Embryonic facial prominence (tissue), 1 donor: Measurements from ENCODE around the gene NUDT22.

ENCODE experiments used
- DNase-seq: peaks from one replicate; pipeline ENCODE4 v3.0.0-alpha.2; 2016; ENCODE audit errors: extremely low spot score

The NUDT22 gene

DNA sequence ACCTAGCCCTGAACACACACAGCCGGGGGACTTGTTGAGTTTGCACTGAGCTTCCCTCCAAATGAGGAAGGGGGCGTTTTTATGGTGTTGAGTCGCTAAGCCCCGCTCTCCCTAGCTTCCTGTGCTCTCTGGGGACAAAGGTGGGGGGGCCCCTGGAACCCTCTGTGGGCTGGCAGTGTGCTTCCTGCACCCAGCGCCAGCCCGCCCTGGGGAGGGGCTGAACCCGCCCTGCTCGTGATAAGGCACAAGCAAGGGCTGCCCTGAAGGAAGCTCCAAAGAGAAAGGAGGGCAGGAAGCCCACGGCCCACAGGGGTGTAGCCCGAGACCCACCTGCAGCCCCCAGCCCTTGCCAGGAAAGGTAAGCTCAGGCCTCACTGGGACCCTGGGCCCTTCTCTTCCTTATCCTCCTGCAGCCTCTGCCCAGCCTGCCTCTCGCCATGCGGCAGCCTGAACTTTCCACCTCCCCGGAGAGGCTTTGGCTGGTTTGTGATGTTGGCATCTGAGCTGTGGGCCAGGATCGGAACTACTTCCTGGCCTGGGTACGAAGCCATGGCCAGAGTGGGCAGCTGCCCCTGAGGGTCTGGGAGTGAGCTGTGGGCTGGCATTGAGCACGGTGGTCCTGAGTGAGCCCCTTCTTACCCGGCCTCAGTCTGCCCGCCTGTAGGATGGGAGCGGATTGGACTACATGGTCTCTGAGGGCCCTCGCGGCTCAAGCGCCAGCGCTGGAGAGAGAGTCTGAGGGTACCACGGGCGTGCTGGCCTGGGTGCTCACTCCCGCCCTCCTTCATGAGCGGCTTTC lies 19.4 kb upstream of the NUDT22 start, which contains the start of gene FERMT3:
Gene FERMT3 (plus strand): TSS at position 265 of the 799 bp plus-strand sequence. CDS start 644 bp downstream, outside the sequence.
- DNase-seq = no peak

DNA sequence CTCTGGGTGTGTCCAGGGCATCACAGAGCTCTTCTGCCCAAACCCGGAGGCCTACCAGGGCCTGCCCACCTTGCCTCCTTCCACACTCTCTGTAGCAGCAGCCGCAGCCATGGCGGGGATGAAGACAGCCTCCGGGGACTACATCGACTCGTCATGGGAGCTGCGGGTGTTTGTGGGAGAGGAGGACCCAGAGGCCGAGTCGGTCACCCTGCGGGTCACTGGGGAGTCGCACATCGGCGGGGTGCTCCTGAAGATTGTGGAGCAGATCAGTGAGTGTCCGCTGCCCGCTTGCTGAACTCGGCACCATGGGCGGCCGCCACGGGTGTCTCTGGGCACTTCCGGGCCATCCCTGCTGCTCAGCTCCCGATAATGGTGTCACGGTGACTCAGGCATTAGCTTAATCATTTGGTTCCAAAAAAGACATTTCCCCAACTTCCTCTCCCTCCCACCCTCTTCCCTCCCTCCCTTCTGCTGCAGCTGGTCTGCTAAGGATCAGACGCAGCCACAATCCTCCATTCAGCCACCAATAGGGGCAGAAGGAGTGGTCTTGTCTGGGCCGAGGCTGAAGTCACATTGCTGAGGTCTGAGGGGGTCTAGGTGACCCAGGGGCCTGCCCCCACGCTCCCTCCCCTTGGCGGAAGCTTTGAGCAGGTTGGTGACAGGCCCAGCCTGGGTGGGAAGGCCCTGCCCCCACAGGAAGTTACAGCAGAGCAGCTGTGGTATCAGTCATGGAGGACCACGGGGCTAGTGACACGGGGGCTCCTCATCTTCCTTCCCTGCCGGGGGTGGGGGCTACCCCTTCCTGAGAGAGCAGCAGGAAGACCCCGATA lies 18.6 kb upstream of the NUDT22 start:
- DNase-seq = no peak

DNA sequence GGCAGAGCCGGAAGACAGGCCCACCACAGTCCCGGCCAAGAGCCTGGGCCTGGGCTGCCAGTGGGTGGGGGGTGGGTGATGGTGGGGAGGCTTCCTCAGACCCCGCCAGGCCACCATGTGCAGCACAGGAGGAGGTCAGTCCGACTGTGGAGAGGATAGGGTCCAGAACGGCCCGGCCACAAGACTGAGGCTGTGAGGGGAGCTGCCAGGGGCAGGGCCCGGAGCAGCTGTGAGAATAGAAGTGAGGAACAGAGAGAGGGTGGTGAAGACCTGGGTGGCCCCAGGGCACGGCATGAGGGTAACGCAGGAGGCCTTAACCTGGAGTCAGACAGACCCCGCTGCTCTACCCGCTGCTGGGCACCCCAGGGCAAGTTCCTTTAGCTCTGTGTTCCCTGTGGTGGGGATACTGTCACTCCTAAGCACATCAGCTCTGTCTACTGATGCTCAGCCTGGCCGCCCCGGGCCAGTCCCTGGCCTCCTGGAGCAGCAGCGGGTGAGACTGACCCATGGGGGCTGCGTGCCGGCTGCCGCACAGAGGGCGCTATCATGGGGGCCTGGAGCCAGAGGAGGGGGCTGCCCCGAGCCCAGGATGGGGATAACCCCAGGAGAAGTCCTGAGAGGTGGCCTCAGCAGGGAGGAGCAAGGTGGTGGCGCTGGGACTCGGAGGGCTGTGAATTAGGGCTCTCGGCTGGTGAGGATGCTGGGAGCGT lies 17.8 kb upstream of the NUDT22 start:
- no peak for DNase-seq

DNA sequence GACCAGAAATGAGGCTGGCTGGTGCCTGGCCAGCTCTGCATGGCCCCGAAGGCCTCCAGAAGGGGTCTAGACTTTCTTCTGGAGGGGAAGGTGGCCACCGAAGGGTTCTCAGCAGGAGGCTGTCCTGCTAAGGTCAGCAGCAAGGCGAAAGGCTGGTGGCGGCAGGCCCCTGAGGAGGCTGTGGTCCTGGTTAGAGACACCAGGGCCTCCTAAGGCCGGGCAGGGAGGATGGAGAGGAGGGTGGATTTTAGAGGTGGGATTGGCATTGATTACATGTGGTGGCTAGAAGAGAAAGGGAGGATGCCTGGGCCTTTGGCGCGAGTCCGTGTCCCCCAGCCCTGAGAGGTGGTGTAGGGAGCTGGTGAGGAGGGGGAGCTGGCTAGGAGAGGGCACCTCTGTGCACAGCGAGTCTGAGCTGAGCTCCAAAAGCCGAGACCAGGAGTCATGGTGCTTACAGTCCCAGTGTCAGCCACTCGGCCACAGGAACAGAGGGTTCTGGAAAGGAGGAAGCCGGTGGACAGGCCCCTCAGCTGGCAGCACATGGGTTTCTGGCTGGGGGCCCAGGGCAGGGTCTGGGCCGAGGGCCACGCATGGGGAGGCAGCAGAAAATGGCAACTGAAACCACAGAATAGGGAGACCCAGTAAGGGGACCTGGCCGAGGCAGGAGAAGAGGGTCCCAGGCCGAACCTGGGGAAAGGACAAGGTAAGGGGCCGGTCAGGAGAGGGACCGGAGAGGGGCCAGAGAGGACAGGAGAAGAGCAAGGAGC lies 17.1 kb upstream of the NUDT22 start:
- DNase-seq = no peak

DNA sequence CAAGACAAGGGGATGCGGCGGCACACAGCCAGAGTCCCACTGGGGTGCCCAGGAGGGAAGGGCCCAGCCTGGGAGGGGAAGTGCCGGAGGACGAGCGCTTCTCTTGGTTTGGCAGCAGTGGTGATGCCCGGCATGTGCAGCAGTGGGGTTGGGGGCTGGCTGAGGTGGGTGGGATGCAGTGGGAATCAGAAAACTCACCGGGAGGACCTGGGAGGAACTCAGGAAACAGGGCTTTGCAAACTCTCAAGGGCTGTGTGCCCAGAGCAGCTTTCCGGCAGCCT lies 16.6 kb upstream of the NUDT22 start:
- DNase-seq = no peak

DNA sequence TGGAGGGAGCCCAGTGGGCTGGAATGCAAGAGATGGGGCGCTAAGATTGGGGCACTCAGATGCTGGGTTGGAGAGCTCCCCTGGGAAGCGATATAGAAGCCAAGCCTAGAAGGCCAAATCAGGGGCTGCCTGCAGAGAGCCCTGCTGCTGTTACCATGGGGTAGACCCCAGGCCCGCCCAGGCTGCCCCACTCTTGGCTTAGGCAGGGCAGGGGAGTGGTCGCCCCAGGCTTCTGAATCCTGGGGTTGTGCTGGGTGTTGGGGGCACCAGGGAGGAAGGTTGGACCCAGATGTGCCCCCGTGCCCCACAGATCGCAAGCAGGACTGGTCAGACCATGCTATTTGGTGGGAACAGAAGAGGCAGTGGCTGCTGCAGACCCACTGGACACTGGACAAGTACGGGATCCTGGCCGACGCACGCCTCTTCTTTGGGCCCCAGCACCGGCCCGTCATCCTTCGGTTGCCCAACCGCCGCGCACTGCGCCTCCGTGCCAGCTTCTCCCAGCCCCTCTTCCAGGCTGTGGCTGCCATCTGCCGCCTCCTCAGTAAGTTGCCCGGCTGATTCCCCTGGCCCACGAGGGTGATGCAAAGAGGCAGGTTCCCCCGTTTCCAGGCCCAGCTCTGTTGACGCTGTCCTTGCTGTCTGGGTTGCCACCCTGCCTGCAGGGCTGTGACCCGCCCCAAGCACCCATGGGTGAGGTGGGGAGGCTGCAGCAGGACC lies 15.6 kb upstream of the NUDT22 start:
- no peak for DNase-seq

DNA sequence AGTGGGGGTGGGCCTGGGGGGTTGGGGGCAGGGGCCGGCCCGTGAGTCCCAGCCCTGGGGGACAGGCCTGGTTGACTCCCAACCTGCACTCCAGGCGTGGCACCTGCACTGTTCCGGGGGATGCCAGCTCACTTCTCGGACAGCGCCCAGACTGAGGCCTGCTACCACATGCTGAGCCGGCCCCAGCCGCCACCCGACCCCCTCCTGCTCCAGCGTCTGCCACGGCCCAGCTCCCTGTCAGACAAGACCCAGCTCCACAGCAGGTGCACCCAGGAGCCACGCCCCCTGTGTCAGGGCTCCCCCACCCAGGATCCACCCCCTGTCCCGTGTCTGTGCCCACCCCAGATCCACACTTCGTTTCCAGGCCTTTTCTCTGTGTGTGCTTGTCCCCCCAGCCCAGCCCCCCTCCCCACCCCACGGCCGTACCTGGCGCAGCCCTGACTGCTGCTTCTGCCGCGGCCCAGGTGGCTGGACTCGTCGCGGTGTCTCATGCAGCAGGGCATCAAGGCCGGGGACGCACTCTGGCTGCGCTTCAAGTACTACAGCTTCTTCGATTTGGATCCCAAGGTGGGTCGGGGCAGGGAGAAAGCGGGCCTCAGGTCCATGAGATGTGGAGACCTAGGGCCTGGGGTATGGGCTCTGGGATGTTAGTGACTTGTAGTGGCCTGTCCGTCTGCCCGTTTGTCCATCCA lies 14.7 kb upstream of the NUDT22 start:
- no peak for DNase-seq

DNA sequence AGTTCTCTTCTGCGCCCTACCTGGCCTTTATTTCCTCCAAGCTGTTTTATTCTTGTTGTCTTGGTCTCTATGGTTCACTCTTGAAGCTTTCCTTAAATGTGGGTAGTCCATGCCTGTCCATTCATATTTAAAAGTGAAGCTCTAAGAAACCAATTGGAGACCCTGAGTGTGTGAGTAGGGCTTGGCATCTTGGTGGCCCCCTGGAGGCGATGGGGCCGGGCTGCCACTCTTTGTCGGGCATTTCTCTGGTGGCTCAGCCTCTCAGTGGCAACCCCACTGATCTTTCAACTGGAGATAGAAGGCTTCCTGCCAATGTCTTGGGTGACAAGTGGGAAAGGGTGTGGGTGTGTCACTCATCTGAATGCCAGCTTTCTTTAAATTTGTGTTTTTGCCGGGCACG lies 9.2 kb upstream of the NUDT22 start:
- no peak for DNase-seq

DNA sequence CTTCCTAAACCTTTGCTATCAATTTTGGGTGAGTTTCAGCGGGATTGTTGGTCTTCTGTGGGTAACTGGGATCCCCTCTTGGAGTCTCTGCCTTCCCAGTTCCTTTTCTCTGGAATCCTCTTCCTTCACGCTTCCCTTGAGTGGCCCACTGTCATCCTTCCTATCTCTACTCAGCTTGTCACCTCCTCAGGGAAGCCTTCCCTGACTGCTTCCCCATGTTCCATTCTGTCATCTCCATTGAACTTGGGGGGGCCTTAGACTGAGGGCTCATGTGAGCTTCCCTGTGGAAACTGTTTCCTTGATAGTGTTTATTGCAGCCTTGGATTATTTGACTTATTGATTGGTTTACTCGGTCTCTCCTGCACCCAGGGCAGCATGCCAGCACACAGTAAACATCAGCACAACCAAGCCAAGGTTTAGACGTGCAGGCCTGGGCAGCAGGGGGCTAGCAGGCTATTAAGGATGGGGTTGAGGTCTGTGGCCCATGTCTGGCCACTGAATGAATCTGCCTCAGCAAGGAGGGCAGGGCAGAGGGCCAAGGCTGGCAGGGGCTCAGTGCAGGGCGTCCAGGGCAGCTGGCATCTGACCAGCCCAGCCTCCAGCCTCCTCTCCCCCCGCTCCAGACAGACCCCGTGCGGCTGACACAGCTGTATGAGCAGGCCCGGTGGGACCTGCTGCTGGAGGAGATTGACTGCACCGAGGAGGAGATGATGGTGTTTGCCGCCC lies 7.3 kb upstream of the NUDT22 start:
- no peak for DNase-seq

DNA sequence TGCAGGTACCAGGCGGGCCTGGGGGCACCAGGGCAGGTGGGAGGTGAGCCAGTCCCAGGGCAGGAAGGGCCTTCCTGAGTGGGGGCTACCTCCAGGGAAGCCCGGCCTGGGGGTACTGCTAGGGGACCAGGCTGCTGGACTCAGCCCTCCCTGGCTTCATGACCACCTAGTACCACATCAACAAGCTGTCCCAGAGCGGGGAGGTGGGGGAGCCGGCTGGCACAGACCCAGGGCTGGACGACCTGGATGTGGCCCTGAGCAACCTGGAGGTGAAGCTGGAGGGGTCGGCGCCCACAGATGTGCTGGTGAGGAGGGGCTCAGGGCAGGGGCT lies 6.8 kb upstream of the NUDT22 start:
- DNase-seq = no peak

DNA sequence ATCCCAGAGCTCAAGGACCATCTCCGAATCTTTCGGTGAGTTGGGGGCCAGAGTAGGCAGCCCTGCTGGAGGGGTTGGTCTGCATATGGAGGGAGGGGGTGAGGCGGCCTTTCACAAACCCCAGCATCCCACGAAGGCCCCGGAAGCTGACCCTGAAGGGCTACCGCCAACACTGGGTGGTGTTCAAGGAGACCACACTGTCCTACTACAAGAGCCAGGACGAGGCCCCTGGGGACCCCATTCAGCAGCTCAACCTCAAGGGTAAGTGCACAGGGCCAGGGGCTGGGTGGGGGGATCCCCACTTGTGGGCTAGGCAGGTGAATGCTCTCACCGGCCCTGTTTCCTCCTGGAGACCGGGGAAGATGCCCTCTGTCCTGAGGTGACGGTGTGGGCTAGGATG lies 6.3 kb upstream of the NUDT22 start:
- no peak for DNase-seq

DNA sequence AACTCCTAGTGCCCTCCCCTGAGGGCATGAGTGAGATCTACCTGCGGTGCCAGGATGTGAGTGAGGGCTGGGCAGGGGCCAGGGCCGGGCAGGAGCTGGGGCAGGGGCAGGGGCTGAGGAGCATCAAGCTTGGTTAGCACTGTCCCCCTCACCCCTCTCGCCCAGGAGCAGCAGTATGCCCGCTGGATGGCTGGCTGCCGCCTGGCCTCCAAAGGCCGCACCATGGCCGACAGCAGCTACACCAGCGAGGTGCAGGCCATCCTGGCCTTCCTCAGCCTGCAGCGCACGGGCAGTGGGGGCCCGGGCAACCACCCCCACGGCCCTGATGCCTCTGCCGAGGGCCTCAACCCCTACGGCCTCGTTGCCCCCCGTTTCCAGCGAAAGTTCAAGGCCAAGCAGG lies 5.8 kb upstream of the NUDT22 start:
- DNase-seq = no peak

DNA sequence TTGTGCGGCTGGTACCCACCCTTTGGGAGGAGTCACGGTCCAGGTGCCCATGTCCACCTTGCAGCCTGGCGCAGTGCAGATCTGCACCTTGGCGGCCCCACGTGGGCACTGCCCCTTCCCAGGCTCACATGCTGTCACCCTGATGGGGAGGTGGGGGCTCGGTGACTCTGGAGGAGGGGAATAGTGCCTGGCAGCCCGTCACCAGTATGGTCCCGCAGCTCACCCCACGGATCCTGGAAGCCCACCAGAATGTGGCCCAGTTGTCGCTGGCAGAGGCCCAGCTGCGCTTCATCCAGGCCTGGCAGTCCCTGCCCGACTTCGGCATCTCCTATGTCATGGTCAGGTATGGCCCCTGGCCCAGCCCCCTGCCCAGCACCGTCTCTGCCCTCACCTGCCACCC lies 5.3 kb upstream of the NUDT22 start:
- DNase-seq = no peak

DNA sequence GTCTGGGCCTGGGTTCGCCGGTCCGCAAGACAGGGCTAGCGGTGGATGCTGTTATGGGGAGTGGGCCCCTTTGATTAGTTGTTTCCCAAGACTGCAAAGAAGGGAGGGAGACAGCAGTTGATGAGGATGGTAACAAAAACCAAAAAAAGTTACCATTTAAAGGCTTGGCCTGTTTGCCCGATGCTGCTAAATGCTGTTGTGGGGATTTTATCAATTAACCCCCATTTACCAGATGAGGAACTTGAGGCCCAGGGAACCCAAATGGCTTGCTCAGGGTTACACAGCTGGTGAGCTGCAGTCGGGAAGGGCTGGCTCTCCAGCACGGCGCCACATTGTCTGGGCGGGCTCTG lies 3.4 kb upstream of the NUDT22 start:
- no peak for DNase-seq

DNA sequence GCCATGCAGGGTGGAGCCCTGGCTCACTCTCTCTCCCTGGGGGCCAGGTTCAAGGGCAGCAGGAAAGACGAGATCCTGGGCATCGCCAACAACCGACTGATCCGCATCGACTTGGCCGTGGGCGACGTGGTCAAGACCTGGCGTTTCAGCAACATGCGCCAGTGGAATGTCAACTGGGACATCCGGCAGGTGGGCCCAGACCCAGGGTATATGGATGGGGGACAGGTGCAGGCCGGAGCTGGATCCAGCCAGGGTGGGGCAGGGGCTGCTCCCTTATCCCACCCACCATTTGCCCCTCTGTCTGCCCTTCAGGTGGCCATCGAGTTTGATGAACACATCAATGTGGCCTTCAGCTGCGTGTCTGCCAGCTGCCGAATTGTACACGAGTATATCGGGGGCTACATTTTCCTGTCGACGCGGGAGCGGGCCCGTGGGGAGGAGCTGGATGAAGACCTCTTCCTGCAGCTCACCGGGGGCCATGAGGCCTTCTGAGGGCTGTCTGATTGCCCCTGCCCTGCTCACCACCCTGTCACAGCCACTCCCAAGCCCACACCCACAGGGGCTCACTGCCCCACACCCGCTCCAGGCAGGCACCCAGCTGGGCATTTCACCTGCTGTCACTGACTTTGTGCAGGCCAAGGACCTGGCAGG lies 2.9 kb upstream of the NUDT22 start:
- DNase-seq = no peak

DNA sequence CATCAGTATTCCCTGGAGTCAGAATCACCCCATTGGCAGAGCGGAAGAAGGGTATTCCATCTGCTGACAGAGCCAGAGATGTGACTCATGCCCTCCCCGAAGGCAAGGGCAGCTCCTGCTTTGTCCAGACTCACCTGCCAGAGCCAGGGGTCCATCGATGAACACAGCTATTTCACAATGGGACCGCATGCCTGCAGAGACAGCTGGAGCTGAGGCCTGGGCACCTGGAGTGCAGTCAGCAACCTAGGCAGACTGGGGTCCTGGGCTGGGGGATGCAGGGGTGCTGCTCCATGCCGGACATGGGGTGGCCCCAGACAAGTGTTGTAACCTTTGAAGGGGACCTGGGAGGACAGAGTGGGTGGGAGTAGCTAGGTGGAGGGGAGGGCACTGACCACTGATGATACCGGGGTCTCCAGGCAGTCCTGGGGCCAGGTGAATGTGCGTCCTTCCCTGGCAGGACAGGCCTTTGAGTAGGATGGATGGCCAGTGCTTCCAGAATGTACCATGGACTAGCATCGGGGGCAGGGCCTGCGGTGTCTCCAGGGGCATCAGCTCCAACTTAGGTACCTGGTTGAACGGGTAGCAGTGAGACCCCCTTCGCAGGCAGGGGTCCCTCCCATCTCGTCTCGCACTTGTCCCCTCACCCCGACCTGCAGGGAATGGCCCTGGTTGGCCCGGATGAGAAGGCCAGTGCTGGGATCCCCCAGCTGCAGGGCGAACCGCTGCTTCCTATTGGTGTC lies 1.8 kb upstream of the NUDT22 start:
- DNase-seq = no peak

DNA sequence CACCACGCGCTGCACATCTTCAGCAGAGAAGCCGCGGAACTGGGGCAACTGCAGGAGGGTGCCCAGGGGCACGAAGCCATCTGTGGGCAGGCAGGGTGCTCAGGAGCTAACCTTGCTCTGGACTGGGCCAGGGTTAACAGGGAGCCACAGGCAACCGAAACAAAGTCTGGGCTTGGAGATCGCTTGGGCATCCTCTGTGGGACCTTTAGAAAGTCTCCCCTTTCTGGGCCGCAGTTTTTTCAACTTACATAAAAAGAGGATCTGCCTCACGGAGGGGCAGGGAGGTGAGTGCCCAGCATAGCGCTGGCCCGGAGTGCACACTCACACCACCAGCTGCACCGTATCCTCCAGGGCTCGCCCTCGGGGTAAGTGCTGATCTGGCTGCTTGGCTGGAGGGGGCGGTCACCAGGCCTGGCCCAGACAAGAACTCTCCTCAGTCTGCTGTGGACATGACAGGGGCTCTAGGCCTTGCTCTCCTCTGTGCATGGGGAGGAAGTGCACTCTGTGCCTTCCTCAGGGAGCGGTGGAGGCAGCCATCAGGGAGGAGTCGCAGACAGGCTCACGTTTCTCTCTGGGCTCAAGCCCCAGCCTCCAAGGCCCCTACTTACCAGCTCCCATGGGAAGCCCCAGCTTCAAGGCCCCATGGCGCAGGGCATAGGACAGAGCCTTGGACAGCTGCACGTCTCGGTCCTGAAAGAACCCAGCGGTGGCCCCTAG lies 1.0 kb upstream of the NUDT22 start:
- DNase-seq = no peak

DNA sequence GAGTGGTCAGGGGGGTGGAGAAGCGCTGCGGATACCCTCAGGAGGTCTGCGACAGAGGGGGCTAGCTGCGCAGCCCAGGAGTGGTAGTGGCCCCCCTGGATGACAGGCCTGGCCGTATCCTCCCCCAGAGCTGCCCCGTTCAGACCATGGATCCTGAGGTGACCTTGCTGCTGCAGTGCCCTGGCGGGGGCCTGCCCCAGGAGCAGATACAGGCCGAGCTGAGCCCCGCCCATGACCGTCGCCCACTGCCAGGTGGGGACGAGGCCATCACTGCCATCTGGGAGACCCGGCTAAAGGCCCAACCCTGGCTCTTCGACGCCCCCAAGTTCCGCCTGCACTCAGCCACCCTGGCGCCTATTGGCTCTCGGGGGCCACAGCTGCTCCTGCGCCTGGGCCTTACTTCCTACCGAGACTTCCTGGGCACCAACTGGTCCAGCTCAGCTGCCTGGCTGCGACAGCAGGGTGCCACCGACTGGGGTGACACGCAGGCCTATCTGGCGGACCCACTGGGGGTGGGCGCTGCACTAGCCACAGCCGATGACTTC lies 505 bp downstream of the NUDT22 start:
- DNase-seq = no peak
